GM12878 (cell line): Measurements from ENCODE around the gene HMGXB4.

Experiments used
- CHD4 ChIP-seq: fragments of 200-600 bp; sonication (generic); IDR thresholded peaks from 2 replicates; pipeline ENCODE4 v1.6.1; 2016; ENCODE audit warnings: mild to moderate bottlenecking
- CTCF ChIP-seq, 3 experiments: IDR thresholded peaks in 2 of 3; conservative IDR thresholded peaks in 1 of 3; 2 replicates each; pipeline ENCODE4 v1.5.1; 2011; ENCODE audit warnings: low read depth in 3 of 3, low read length in 3 of 3, mild to moderate bottlenecking in 3 of 3, control low read depth in 2 of 3, moderate library complexity in 2 of 3, inconsistent platforms in 1 of 3, mixed read lengths in 1 of 3; ENCODE audit not compliant: control insufficient read depth in 2 of 3, insufficient read depth in 1 of 3; ENCODE audit errors: extremely low read depth in 1 of 3
- EZH2 ChIP-seq: IDR thresholded peaks from 2 replicates; pipeline ENCODE4 v1.6.1; 2012; ENCODE audit warnings: low read depth, mild to moderate bottlenecking, control low read depth, inconsistent platforms, low read length, borderline replicate concordance; ENCODE audit not compliant: control insufficient read depth
- HDAC6 ChIP-seq: fragments of 200-600 bp; sonication (generic); IDR thresholded peaks from one replicate; pipeline ENCODE4 v1.8.0; 2017; ENCODE audit warnings: antibody characterized with exemption; ENCODE audit not compliant: unreplicated experiment
- KDM1A ChIP-seq: fragments of 200-600 bp; sonication (generic); IDR thresholded peaks from 2 replicates; pipeline ENCODE4 v1.6.1; 2016; ENCODE audit warnings: borderline replicate concordance
- MYC ChIP-seq: IDR thresholded peaks from 2 replicates; pipeline ENCODE4 v1.6.1; 2011; ENCODE audit warnings: mild to moderate bottlenecking, low read length, moderate library complexity, inconsistent platforms; ENCODE audit not compliant: insufficient read depth, insufficient replicate concordance, insufficient read length, severe bottlenecking
- POLR2A ChIP-seq: IDR thresholded peaks from 2 replicates; pipeline ENCODE4 v1.6.1; 2011; ENCODE audit warnings: low read depth, mild to moderate bottlenecking, low read length
- RFX5 ChIP-seq: IDR thresholded peaks from 2 replicates; pipeline ENCODE4 v1.6.1; 2011; ENCODE audit warnings: low read depth, low read length, improper control_type of control experiment
- SP1 ChIP-seq: IDR thresholded peaks from one replicate; pipeline ENCODE4 v1.6.1; 2011; ENCODE audit warnings: low read depth, low read length
- SUZ12 ChIP-seq: fragments of 200-600 bp; sonication (generic); IDR thresholded peaks from one replicate; pipeline ENCODE4 v1.6.1; 2018; ENCODE audit warnings: antibody characterized with exemption, mild to moderate bottlenecking; ENCODE audit not compliant: unreplicated experiment
- YY1 ChIP-seq: IDR thresholded peaks from 2 replicates; pipeline ENCODE4 v1.6.1; 2011; ENCODE audit warnings: low read depth, mild to moderate bottlenecking, low read length
- TF ChIP-seq, protein P1 (sequence below): fragments of 450-650 bp; formaldehyde crosslinking; IDR thresholded peaks from 2 replicates; pipeline ENCODE4 v1.5.0; 2022; ENCODE audit warnings: mild to moderate bottlenecking, missing genetic modification characterization

DNA sequence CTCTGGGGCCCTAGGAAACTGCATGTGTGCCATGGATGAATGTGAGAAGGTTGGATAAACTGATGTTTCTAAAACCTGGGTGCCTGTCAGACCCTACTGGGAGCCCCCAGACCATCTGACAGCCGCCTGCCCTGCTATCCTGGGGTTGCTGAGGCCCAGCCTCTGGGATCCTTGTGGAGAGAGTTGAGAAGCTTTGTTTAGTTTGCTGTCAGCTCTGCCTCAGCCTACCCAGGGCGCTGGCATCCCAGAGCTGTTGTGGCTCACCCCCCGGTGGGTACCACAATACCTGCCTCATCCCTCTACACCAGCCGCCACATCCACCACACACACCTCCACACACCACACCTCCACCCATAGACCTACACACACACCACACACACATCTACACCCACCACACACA is 85.1 kb downstream of the HMGXB4 start:
- no peak for TF ChIP-seq CTCF (IDR thresholded peaks at IDR 0.05 in 2 of 3, conservative IDR thresholded peaks at IDR 0.05 in 1 of 3; ENCODE audit: control insufficient read depth in 2 of 3, extremely low read depth in 1 of 3, insufficient read depth in 1 of 3, low read depth in 3 of 3, low read length in 3 of 3)
- no peak for TF ChIP-seq EZH2
- no peak for TF ChIP-seq MYC
- no peak for TF ChIP-seq SUZ12
- TF ChIP-seq SP1 = no peak
- TF ChIP-seq KDM1A = no peak
- TF ChIP-seq HDAC6 = no peak
- TF ChIP-seq, protein P1, sequence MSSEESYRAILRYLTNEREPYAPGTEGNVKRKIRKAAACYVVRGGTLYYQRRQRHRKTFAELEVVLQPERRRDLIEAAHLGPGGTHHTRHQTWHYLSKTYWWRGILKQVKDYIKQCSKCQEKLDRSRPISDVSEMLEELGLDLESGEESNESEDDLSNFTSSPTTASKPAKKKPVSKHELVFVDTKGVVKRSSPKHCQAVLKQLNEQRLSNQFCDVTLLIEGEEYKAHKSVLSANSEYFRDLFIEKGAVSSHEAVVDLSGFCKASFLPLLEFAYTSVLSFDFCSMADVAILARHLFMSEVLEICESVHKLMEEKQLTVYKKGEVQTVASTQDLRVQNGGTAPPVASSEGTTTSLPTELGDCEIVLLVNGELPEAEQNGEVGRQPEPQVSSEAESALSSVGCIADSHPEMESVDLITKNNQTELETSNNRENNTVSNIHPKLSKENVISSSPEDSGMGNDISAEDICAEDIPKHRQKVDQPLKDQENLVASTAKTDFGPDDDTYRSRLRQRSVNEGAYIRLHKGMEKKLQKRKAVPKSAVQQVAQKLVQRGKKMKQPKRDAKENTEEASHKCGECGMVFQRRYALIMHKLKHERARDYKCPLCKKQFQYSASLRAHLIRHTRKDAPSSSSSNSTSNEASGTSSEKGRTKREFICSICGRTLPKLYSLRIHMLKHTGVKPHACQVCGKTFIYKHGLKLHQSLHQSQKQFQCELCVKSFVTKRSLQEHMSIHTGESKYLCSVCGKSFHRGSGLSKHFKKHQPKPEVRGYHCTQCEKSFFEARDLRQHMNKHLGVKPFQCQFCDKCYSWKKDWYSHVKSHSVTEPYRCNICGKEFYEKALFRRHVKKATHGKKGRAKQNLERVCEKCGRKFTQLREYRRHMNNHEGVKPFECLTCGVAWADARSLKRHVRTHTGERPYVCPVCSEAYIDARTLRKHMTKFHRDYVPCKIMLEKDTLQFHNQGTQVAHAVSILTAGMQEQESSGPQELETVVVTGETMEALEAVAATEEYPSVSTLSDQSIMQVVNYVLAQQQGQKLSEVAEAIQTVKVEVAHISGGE (CRISPR knock-in tag) = no peak
- TF ChIP-seq POLR2A = no peak
- no peak for TF ChIP-seq RFX5
- TF ChIP-seq YY1 = no peak
- TF ChIP-seq CHD4 = no peak
